ENCODE data around the gene TMPRSS3. TPM values are rescaled to one million over a fixed set of nuclear protein-coding genes. Genes with fewer than 3 reads are reported as not detected.

The TMPRSS3 gene
- total RNA-seq, 1 experiment from 2014 or later: 0.45 TPM

GRCh38 chr21:42362198-42362597 is 33.7 kb downstream of the TMPRSS3 start:
- Histone ChIP-seq H3K9me3 (replicated peaks) (no peaks in the 10 kb centered on the region), H3K4me3 (no peak overlapping the region), H3K27me3 (replicated peaks) (0 out of 2 replicates have a peak, but pooled peaks cover 3% of the 10 kb centered on the region), H3K4me1 (replicated peaks) (peaks cover 12% of the 10 kb centered on the region), H3K36me3 (no peaks in the 10 kb centered on the region), H3K27ac (no peak overlapping the region)
- DNase-seq (ENCODE audit: low read depth in 1 of 2, low spot score in 2 of 2): no peak

GRCh38 chr21:42361286-42361685 is 34.6 kb downstream of the TMPRSS3 start:
- 0 out of 2 replicates have a peak, but pooled peaks cover 3% of the 10 kb centered on the region for H3K27me3 ChIP-seq (replicated peaks)
- H3K4me3 ChIP-seq: no peak overlapping the region
- no peak for DNase-seq (ENCODE audit: low read depth in 1 of 2, low spot score in 2 of 2)
- no peak overlapping the region for H3K27ac ChIP-seq
- H3K4me1 ChIP-seq (replicated peaks): peaks cover 3% of the 10 kb centered on the region
- H3K9me3 ChIP-seq (replicated peaks): no peaks in the 10 kb centered on the region
- H3K36me3 ChIP-seq: no peaks in the 10 kb centered on the region

- Histone ChIP-seq H3K9me3 (replicated peaks) (no peaks in the 10 kb centered on the region; the same call in 1 of the 2 replicates), H3K4me1 (replicated peaks) (no peaks in the 10 kb centered on the region), H3K36me3 (no peaks in the 10 kb centered on the region), H3K4me3 (no peak overlapping the region), H3K27ac (no peak overlapping the region), H3K27me3 (replicated peaks) (0 out of 2 replicates have a peak, but pooled peaks cover 3% of the 10 kb centered on the region)
- peak; percentile 51 to 64 for DNase-seq (ENCODE audit: low read depth in 1 of 2, low spot score in 2 of 2)
These were observed 35.5 kb downstream of the TMPRSS3 start for GRCh38 chr21:42360317-42360716.

- no peak for DNase-seq (ENCODE audit: low read depth in 1 of 2, low spot score in 2 of 2)
These were observed 36.9 kb downstream of the TMPRSS3 start for GRCh38 chr21:42358937-42359336.

GRCh38 chr21:42358261-42358660 is 37.6 kb downstream of the TMPRSS3 start:
- H3K27ac ChIP-seq: no peak overlapping the region
- 0 out of 2 replicates have a peak, but pooled peaks cover under 1% of the 10 kb centered on the region for H3K27me3 ChIP-seq (replicated peaks)
- DNase-seq (ENCODE audit: low read depth in 1 of 2, low spot score in 2 of 2): no peak
- H3K4me1 ChIP-seq (replicated peaks): no peaks in the 10 kb centered on the region
- no peak overlapping the region for H3K4me3 ChIP-seq
- H3K9me3 ChIP-seq (replicated peaks): no peaks in the 10 kb centered on the region; the same call in 1 of the 2 replicates
- H3K36me3 ChIP-seq: no peaks in the 10 kb centered on the region

More at GRCh38 chr21:42358937-42359336, 36.9 kb downstream of the TMPRSS3 start:
- H3K27ac ChIP-seq: no peak overlapping the region
- H3K9me3 ChIP-seq (replicated peaks): no peaks in the 10 kb centered on the region; the same call in 1 of the 2 replicates
- H3K4me1 ChIP-seq (replicated peaks): no peaks in the 10 kb centered on the region
- H3K27me3 ChIP-seq (replicated peaks): 0 out of 2 replicates have a peak, but pooled peaks cover 3% of the 10 kb centered on the region
- H3K36me3 ChIP-seq: no peaks in the 10 kb centered on the region
- H3K4me3 ChIP-seq: no peak overlapping the region

GRCh38 chr21:42357307-42357706 is 38.5 kb downstream of the TMPRSS3 start:
- Histone ChIP-seq H3K27me3 (replicated peaks) (no peaks in the 10 kb centered on the region), H3K4me1 (replicated peaks) (no peaks in the 10 kb centered on the region), H3K4me3 (no peak overlapping the region), H3K27ac (no peak overlapping the region), H3K36me3 (no peaks in the 10 kb centered on the region), H3K9me3 (replicated peaks) (no peaks in the 10 kb centered on the region; the same call in 1 of the 2 replicates)
- DNase-seq (ENCODE audit: low read depth in 1 of 2, low spot score in 2 of 2): no peak

GRCh38 chr21:42356650-42357049 is 39.2 kb downstream of the TMPRSS3 start:
- Histone ChIP-seq H3K27ac (no peak overlapping the region), H3K36me3 (no peaks in the 10 kb centered on the region), H3K4me3 (no peak overlapping the region), H3K9me3 (replicated peaks) (no peaks in the 10 kb centered on the region; the same call in 1 of the 2 replicates), H3K27me3 (replicated peaks) (no peaks in the 10 kb centered on the region), H3K4me1 (replicated peaks) (no peaks in the 10 kb centered on the region)
- no peak for DNase-seq (ENCODE audit: low read depth in 1 of 2, low spot score in 2 of 2)

GRCh38 chr21:42356046-42356445 is 39.8 kb downstream of the TMPRSS3 start:
- no peak for DNase-seq (ENCODE audit: low read depth in 1 of 2, low spot score in 2 of 2)
- Histone ChIP-seq H3K4me3 (no peak overlapping the region), H3K4me1 (replicated peaks) (no peaks in the 10 kb centered on the region), H3K36me3 (no peaks in the 10 kb centered on the region), H3K27me3 (replicated peaks) (no peaks in the 10 kb centered on the region), H3K27ac (no peak overlapping the region), H3K9me3 (replicated peaks) (no peaks in the 10 kb centered on the region; the same call in 1 of the 2 replicates)

GRCh38 chr21:42353623-42354022 is 42.2 kb downstream of the TMPRSS3 start:
- Histone ChIP-seq H3K4me1 (replicated peaks) (no peaks in the 10 kb centered on the region), H3K9me3 (replicated peaks) (no peaks in the 10 kb centered on the region; the same call in 1 of the 2 replicates), H3K4me3 (no peak overlapping the region), H3K27me3 (replicated peaks) (no peaks in the 10 kb centered on the region), H3K36me3 (no peaks in the 10 kb centered on the region), H3K27ac (no peak overlapping the region)
- DNase-seq (ENCODE audit: low read depth in 1 of 2, low spot score in 2 of 2): no peak

- Histone ChIP-seq H3K4me3 (no peak overlapping the region), H3K9me3 (replicated peaks) (no peaks in the 10 kb centered on the region; the same call in 1 of the 2 replicates), H3K27me3 (replicated peaks) (no peaks in the 10 kb centered on the region), H3K27ac (no peak overlapping the region), H3K36me3 (no peaks in the 10 kb centered on the region), H3K4me1 (replicated peaks) (no peaks in the 10 kb centered on the region)
- no peak for DNase-seq (ENCODE audit: low read depth in 1 of 2, low spot score in 2 of 2)
These were observed 43.3 kb downstream of the TMPRSS3 start for GRCh38 chr21:42352441-42353095.

- Histone ChIP-seq H3K27ac (no peak overlapping the region), H3K4me3 (no peak overlapping the region), H3K9me3 (replicated peaks) (no peaks in the 10 kb centered on the region; the same call in 1 of the 2 replicates), H3K27me3 (replicated peaks) (no peaks in the 10 kb centered on the region), H3K4me1 (replicated peaks) (no peaks in the 10 kb centered on the region), H3K36me3 (no peaks in the 10 kb centered on the region)
- peak in 1 of 2 experiments; percentile 31 for DNase-seq (ENCODE audit: low read depth in 1 of 2, low spot score in 2 of 2)
These were observed 44.0 kb downstream of the TMPRSS3 start for GRCh38 chr21:42351626-42352440.

GRCh38 chr21:42350927-42351426 is 44.9 kb downstream of the TMPRSS3 start, which contains the start of gene TFF2:
Gene TFF2 (minus strand): TSS chr21:42350994. CDS start chr21:42350957, 37 bp downstream.
- Histone ChIP-seq H3K27me3 (replicated peaks) (no peaks in the 10 kb centered on the region), H3K27ac (no peak within 1 kb of the TSS), H3K4me3 (no peak within 1 kb of the TSS), H3K4me1 (replicated peaks) (no peaks in the 10 kb centered on the region), H3K9me3 (replicated peaks) (no peaks in the 10 kb centered on the region; the same call in 1 of the 2 replicates), H3K36me3 (no peaks in the 10 kb centered on the region)
- DNase-seq (ENCODE audit: low read depth in 1 of 2, low spot score in 2 of 2): peak in 1 of 2 experiments; percentile 32

- H3K27ac ChIP-seq: no peak overlapping the region
- H3K36me3 ChIP-seq: no peaks in the 10 kb centered on the region
- no peaks in the 10 kb centered on the region for H3K27me3 ChIP-seq (replicated peaks)
- no peak overlapping the region for H3K4me3 ChIP-seq
- peak in 1 of 2 experiments; percentile 34 for DNase-seq (ENCODE audit: low read depth in 1 of 2, low spot score in 2 of 2)
- no peaks in the 10 kb centered on the region; the same call in 1 of the 2 replicates for H3K9me3 ChIP-seq (replicated peaks)
- no peaks in the 10 kb centered on the region for H3K4me1 ChIP-seq (replicated peaks)
These were observed 45.4 kb downstream of the TMPRSS3 start for GRCh38 chr21:42350318-42350910.

All from SJSA1 (cell line).